Trophoblast cell (in vitro differentiated cells and primary cell): ENCODE data around the gene FOXC2.

Experiments used
- DNase-seq, 2 donors: peaks; one replicate each; pipeline ENCODE4 v3.0.0-alpha.2; 2016
- H2AFZ ChIP-seq: 2 replicates; pipeline ENCODE4 v1.6.1; 2013; ENCODE audit warnings: low read length, moderate library complexity, mild to moderate bottlenecking; ENCODE audit not compliant: insufficient read depth, poor library complexity
- H2AK5ac ChIP-seq: 2 replicates; pipeline ENCODE4 v1.6.1; 2013; ENCODE audit warnings: mild to moderate bottlenecking, low read length
- H2BK120ac ChIP-seq: 2 replicates; pipeline ENCODE4 v1.6.1; 2013; ENCODE audit warnings: low read length, mild to moderate bottlenecking, moderate library complexity; ENCODE audit not compliant: insufficient read depth, poor library complexity
- H2BK12ac ChIP-seq: 2 replicates; pipeline ENCODE4 v1.6.1; 2013; ENCODE audit warnings: mild to moderate bottlenecking, low read length, moderate library complexity
- H2BK5ac ChIP-seq: 2 replicates; pipeline ENCODE4 v1.6.1; 2013; ENCODE audit warnings: low read length, low read depth, moderate library complexity, mild to moderate bottlenecking; ENCODE audit not compliant: poor library complexity
- H3K14ac ChIP-seq: 2 replicates; pipeline ENCODE4 v1.6.1; 2013; ENCODE audit warnings: mild to moderate bottlenecking, low read length
- H3K18ac ChIP-seq: 2 replicates; pipeline ENCODE4 v1.6.1; 2013; ENCODE audit warnings: mild to moderate bottlenecking, low read length
- H3K23ac ChIP-seq: 2 replicates; pipeline ENCODE4 v1.6.1; 2013; ENCODE audit warnings: low read length
- H3K27ac ChIP-seq: 2 replicates; pipeline ENCODE4 v1.5.1; 2013; ENCODE audit warnings: low read depth, mild to moderate bottlenecking, inconsistent platforms, low read length, moderate library complexity
- H3K27me3 ChIP-seq: 2 replicates; pipeline ENCODE4 v1.6.1; 2013; ENCODE audit warnings: inconsistent platforms, mild to moderate bottlenecking, low read length, moderate library complexity; ENCODE audit not compliant: insufficient read depth
- H3K36me3 ChIP-seq, 2 experiments: 1 replicate in 1 of 2; 2 replicates in 1 of 2; pipeline ENCODE4 v1.6.1; 2013; ENCODE audit warnings: low read length in 2 of 2, mild to moderate bottlenecking in 2 of 2, moderate library complexity in 1 of 2; ENCODE audit not compliant: insufficient read depth in 2 of 2, control insufficient read depth in 1 of 2
- H3K4ac ChIP-seq: 2 replicates; pipeline ENCODE4 v1.6.1; 2013; ENCODE audit warnings: low read depth, mild to moderate bottlenecking, low read length, moderate library complexity
- H3K4me1 ChIP-seq, 2 experiments: 1 replicate in 1 of 2; 2 replicates in 1 of 2; pipeline ENCODE4 v1.6.1; 2013; ENCODE audit warnings: low read length in 2 of 2, mild to moderate bottlenecking in 2 of 2, moderate library complexity in 1 of 2; ENCODE audit not compliant: insufficient read depth in 2 of 2, control insufficient read depth in 1 of 2
- H3K4me2 ChIP-seq: 2 replicates; pipeline ENCODE4 v1.6.1; 2013; ENCODE audit warnings: inconsistent platforms, mild to moderate bottlenecking, low read length, moderate library complexity
- H3K4me3 ChIP-seq: 2 replicates; pipeline ENCODE4 v1.5.1; 2013; ENCODE audit warnings: mild to moderate bottlenecking, low read depth, low read length, inconsistent platforms
- H3K79me1 ChIP-seq: one replicate; pipeline ENCODE4 v1.6.1; 2013; ENCODE audit warnings: low read length
- H3K79me2 ChIP-seq: 2 replicates; pipeline ENCODE4 v1.6.1; 2013; ENCODE audit warnings: low read length, mild to moderate bottlenecking; ENCODE audit not compliant: control insufficient read depth, insufficient read depth, poor library complexity
- H3K9ac ChIP-seq: 2 replicates; pipeline ENCODE4 v1.6.1; 2013; ENCODE audit warnings: mild to moderate bottlenecking, low read length
- H3K9me3 ChIP-seq: 2 replicates; pipeline ENCODE4 v1.6.1; 2013; ENCODE audit warnings: low read depth, mild to moderate bottlenecking, control low read depth, inconsistent platforms, low read length; ENCODE audit not compliant: insufficient read depth
- H4K12ac ChIP-seq: 2 replicates; pipeline ENCODE4 v1.6.1; 2013; ENCODE audit warnings: low read depth, mild to moderate bottlenecking, low read length, moderate library complexity
- H4K8ac ChIP-seq: 2 replicates; pipeline ENCODE4 v1.6.1; 2013; ENCODE audit warnings: low read depth, mild to moderate bottlenecking, low read length, moderate library complexity
- H4K91ac ChIP-seq: one replicate; pipeline ENCODE4 v1.6.1; 2013; ENCODE audit warnings: low read depth, mild to moderate bottlenecking, low read length, moderate library complexity
- WGBS: extraction: QIAGEN DNeasy Blood & Tissue Kit; methylation state at CpG from one replicate; pipeline ENCODE4 v1.1.7; 2013; ENCODE audit warnings: missing lambda C conversion rate; ENCODE audit not compliant: insufficient read length, insufficient coverage; ENCODE audit errors: extremely low coverage; 5-methylcytosine and 5-hydroxymethylcytosine counted together

FOXC2 gene

DNA sequence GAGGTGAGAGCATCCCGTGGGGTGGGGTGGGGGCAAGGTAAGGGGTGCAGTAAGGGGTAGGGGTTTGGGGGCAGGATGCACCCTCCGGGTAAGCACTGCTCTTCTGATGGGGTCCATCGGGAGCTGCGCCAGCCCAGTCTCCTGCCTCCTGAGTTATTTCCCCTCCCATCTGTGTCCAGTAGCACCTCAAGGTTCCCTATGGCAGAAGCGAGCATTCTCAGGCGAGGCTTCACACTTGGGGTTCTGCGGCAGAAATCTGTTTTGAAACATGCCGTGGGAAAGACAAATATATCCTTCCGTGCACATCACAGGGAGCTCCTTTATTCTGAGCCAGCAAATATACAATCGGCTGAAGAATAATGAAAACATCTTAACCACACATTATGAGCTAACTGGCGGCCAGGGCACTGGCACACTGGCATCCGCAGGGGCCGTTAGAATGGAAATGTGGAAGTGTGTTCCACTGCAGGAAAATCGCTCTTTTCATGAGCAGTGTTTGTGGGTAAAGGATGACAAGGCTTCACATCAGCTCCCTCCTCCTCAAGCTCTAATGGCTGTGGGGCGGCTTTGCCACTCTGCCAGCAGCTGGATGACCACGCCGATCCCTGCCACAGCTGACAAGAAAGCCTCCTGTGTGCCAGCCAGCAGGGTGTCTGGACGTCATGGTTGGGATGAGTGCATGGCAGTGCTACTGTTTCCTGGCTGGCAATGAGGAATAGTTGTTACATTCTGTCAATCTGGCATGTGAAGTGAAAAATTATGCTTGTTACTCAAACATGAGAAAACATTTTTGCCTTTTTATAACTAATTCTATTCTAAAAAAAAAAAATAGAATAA is 31.6 kb upstream of the FOXC2 start:
- no CpG with 5 or more reads among the region's 18 CpGs for WGBS
- Histone ChIP-seq H2BK12ac (no peak overlapping the region), H2AFZ (no peak overlapping the region)

DNA sequence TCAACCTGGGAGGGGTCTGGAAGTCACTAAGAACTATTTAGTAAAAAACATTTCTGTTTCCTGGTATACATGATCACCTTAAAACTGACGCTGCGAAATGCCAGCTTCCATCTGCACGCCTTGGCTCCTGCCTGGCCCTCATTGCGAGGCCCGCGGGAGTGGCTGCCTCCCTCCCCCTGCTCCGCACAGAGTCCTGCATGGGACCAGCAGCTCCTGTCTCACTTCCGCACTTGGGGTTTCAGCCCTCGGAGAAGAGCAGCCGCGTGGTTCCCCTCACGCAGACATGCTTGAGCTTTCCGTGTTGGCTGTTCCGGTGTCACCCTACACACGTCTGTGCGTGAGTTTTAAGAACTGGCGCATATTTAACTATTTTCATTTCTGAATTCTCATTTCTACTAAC is 30.0 kb upstream of the FOXC2 start:
- no peak for DNase-seq
- Histone ChIP-seq H3K4me1 (no peaks in the 10 kb centered on the region), H3K9me3 (no peaks in the 10 kb centered on the region), H3K4me3 (no peak overlapping the region), H2BK120ac (no peak overlapping the region), H4K91ac (no peak overlapping the region), H3K36me3 (peaks cover 30 to 39% of the 10 kb centered on the region in 2 experiments), H3K9ac (no peak overlapping the region), H3K18ac (no peak overlapping the region), H4K8ac (no peak overlapping the region), H3K79me2 (no peaks in the 10 kb centered on the region), H2AFZ (no peak overlapping the region), H3K79me1 (no peaks in the 10 kb centered on the region), H3K27ac (no peak overlapping the region), H3K27me3 (no peaks in the 10 kb centered on the region), H2BK12ac (no peak overlapping the region), H3K23ac (no peak overlapping the region), H2AK5ac (no peak overlapping the region), H3K4ac (no peak overlapping the region), H2BK5ac (no peak overlapping the region), H3K4me2 (no peak overlapping the region), H4K12ac (no peak overlapping the region), H3K14ac (no peak overlapping the region)
- no CpG with 5 or more reads among the region's 17 CpGs for WGBS

More for the DNA sequence above, 31.6 kb upstream of the FOXC2 start:
- Histone ChIP-seq H3K14ac (no peak overlapping the region), H2BK120ac (no peak overlapping the region), H3K36me3 (peaks cover 25 to 30% of the 10 kb centered on the region in 2 experiments), H3K27ac (no peak overlapping the region), H3K4me1 (no peaks in the 10 kb centered on the region), H3K79me2 (no peaks in the 10 kb centered on the region), H3K9me3 (no peaks in the 10 kb centered on the region), H2AK5ac (no peak overlapping the region), H3K4me3 (no peak overlapping the region), H3K23ac (no peak overlapping the region), H3K79me1 (no peaks in the 10 kb centered on the region), H3K4ac (no peak overlapping the region), H4K8ac (no peak overlapping the region), H3K9ac (no peak overlapping the region), H3K18ac (no peak overlapping the region), H3K4me2 (no peak overlapping the region), H4K91ac (no peak overlapping the region), H4K12ac (no peak overlapping the region), H2BK5ac (no peak overlapping the region), H3K27me3 (no peaks in the 10 kb centered on the region)
- DNase-seq = no peak

- H2AK5ac ChIP-seq = no peak overlapping the region
- H3K4me1 ChIP-seq = no peaks in the 10 kb centered on the region
- H2BK5ac ChIP-seq = no peak overlapping the region
- no peak overlapping the region for H3K14ac ChIP-seq
- no peak overlapping the region for H3K27ac ChIP-seq
- no peak overlapping the region for H2AFZ ChIP-seq
- H3K18ac ChIP-seq = no peak overlapping the region
- no peak for DNase-seq
- no peaks in the 10 kb centered on the region for H3K9me3 ChIP-seq
- no peaks in the 10 kb centered on the region for H3K27me3 ChIP-seq
- peaks cover 37 to 44% of the 10 kb centered on the region in 2 experiments for H3K36me3 ChIP-seq
- no peaks in the 10 kb centered on the region for H3K79me2 ChIP-seq
- no peaks in the 10 kb centered on the region for H3K79me1 ChIP-seq
- no peak overlapping the region for H3K4me3 ChIP-seq
- H4K8ac ChIP-seq = no peak overlapping the region
- H3K4me2 ChIP-seq = no peak overlapping the region
- no peak overlapping the region for H2BK12ac ChIP-seq
- no CpG with 5 or more reads among the region's 4 CpGs for WGBS
- H3K4ac ChIP-seq = no peak overlapping the region
- no peak overlapping the region for H3K23ac ChIP-seq
- no peak overlapping the region for H3K9ac ChIP-seq
- no peak overlapping the region for H4K12ac ChIP-seq
- no peak overlapping the region for H4K91ac ChIP-seq
- no peak overlapping the region for H2BK120ac ChIP-seq
Observed at GRCh38 chr16:86537486-86537885, 29.1 kb upstream of the FOXC2 start.

- no peak overlapping the region for H3K23ac ChIP-seq
- H4K91ac ChIP-seq = no peak overlapping the region
- H3K18ac ChIP-seq = no peak overlapping the region
- WGBS = no CpG with 5 or more reads among the region's 17 CpGs
- H3K14ac ChIP-seq = no peak overlapping the region
- H3K79me1 ChIP-seq = no peaks in the 10 kb centered on the region
- H3K36me3 ChIP-seq = peaks cover 37 to 44% of the 10 kb centered on the region in 2 experiments
- no peaks in the 10 kb centered on the region for H3K27me3 ChIP-seq
- no peaks in the 10 kb centered on the region for H3K9me3 ChIP-seq
- no peak overlapping the region for H3K4me3 ChIP-seq
- no peak overlapping the region for H3K4ac ChIP-seq
- no peak overlapping the region for H4K12ac ChIP-seq
- H2BK120ac ChIP-seq = no peak overlapping the region
- H2AFZ ChIP-seq = no peak overlapping the region
- no peak overlapping the region for H3K9ac ChIP-seq
- H2BK5ac ChIP-seq = no peak overlapping the region
- no peak overlapping the region for H4K8ac ChIP-seq
- no peak overlapping the region for H2BK12ac ChIP-seq
- no peak overlapping the region for H3K27ac ChIP-seq
- H3K79me2 ChIP-seq = no peaks in the 10 kb centered on the region
- no peak overlapping the region for H3K4me2 ChIP-seq
- DNase-seq = no peak
- no peaks in the 10 kb centered on the region for H3K4me1 ChIP-seq
- no peak overlapping the region for H2AK5ac ChIP-seq
Observed at GRCh38 chr16:86538196-86538780, 28.3 kb upstream of the FOXC2 start.
